NB4 (cell line): ENCODE measurements around the gene CCDC24.

ENCODE experiments used
- CTCF ChIP-seq: IDR thresholded peaks from one replicate; pipeline ENCODE4 v1.5.1; 2012; ENCODE audit warnings: low read depth, low read length
- MAX ChIP-seq: IDR thresholded peaks from 2 replicates; pipeline ENCODE4 v1.6.1; 2011; ENCODE audit warnings: low read depth, low read length
- MYC ChIP-seq: IDR thresholded peaks from 2 replicates; pipeline ENCODE4 v1.6.1; 2011; ENCODE audit warnings: low read depth, low read length
- POLR2A ChIP-seq: IDR thresholded peaks from 2 replicates; pipeline ENCODE4 v1.6.1; 2011; ENCODE audit warnings: mild to moderate bottlenecking; ENCODE audit not compliant: insufficient read length; ENCODE audit errors: extremely low read depth

GRCh38 chr1:43992232-43992995, 1.0 kb downstream of the CCDC24 start:
- TF ChIP-seq MYC: no peak
- no peak for TF ChIP-seq POLR2A
- TF ChIP-seq CTCF: no peak
- no peak for TF ChIP-seq MAX
